GM12878 (cell line): ENCODE results near the gene STARD3. TPM values are rescaled to one million over a fixed set of nuclear protein-coding genes. Genes with fewer than 3 reads are reported as not detected.

Experiments used
- ATAC-seq: fragments of 200-7000 bp; cut with Tn5 transposase; 3 replicates; pipeline ENCODE4 v1.9.1; 2020; ENCODE audit warnings: mild to moderate bottlenecking, moderate library complexity
- BruUV-seq: library from RNA; stranded (reverse); fragments of 400-500 nt; replicated peaks from 2 replicates; lab custom pipeline; 2021; lab: Mats Ljungman, UMichigan
- CTCF ChIA-PET: fragments of 300-600 bp; sonication (Branson Sonifier 250); formaldehyde crosslinking; extraction: SDS; loops from one replicate; lab custom pipeline; 2021; ENCODE audit warnings: inconsistent platforms; lab: Yijun Ruan, JAX
- POLR2A ChIA-PET: fragments of 350-600 bp; formaldehyde crosslinking; extraction: SDS; loops from one replicate; lab custom pipeline; 2021; ENCODE audit warnings: inconsistent platforms; lab: Charles Lee
- RAD21 ChIA-PET: fragments of 300-600 bp; sonication (Branson Sonifier 250); formaldehyde crosslinking; loops from one replicate; lab custom pipeline; 2023; ENCODE audit warnings: antibody characterized with exemption; ENCODE audit not compliant: unreplicated experiment; lab: Charles Lee
- SMC1A ChIA-PET: fragments of 300-600 bp; sonication (Branson Sonifier 250); formaldehyde crosslinking; loops from one replicate; lab custom pipeline; 2023; ENCODE audit not compliant: unreplicated experiment, uncharacterized antibody; lab: Charles Lee
- DNase-seq: peaks from one replicate; pipeline ENCODE4 v3.0.0-alpha.2; 2011; ENCODE audit warnings: low read depth, low spot score
- FAIRE-seq: peaks from 3 replicates; lab custom pipeline; 2011; peaks lifted over from hg19 to GRCh38; lab: Jason Lieb, UNC
- H2AFZ ChIP-seq: 2 replicates; pipeline ENCODE4 v1.6.0; 2011; ENCODE audit warnings: low read depth, low read length, control low read depth; ENCODE audit not compliant: control insufficient read depth
- H3K27ac ChIP-seq: 2 replicates; pipeline ENCODE4 v1.5.1; 2011; ENCODE audit warnings: control low read depth; ENCODE audit not compliant: control insufficient read depth, insufficient read depth
- H3K27me3 ChIP-seq, 2 experiments: replicated peaks in 1 of 2; 2 replicates each; pipeline versions ENCODE4 v1.6.0 to v1.6.1; 2011; ENCODE audit warnings: low read length in 1 of 2; ENCODE audit not compliant: control insufficient read depth in 2 of 2, insufficient read depth in 2 of 2
- H3K36me3 ChIP-seq, 2 experiments: 2 replicates each; pipeline ENCODE4 v1.5.1; 2011; ENCODE audit warnings: low read length in 1 of 2; ENCODE audit not compliant: control insufficient read depth in 2 of 2, insufficient read depth in 2 of 2
- H3K4me1 ChIP-seq: 2 replicates; pipeline ENCODE4 v1.6.1; 2011; ENCODE audit warnings: mild to moderate bottlenecking, low read length, moderate library complexity, mixed read lengths; ENCODE audit not compliant: control insufficient read depth, insufficient read depth
- H3K4me2 ChIP-seq: 2 replicates; pipeline ENCODE4 v1.6.0; 2011; ENCODE audit warnings: control low read depth; ENCODE audit not compliant: control insufficient read depth, insufficient read depth
- H3K4me3 ChIP-seq: fragments of 200-600 bp; sonication (generic); 2 replicates; pipeline ENCODE4 v1.5.1; 2016
- H3K79me2 ChIP-seq: 2 replicates; pipeline ENCODE4 v1.6.0; 2011; ENCODE audit warnings: low read length; ENCODE audit not compliant: control insufficient read depth, insufficient read depth
- H3K9ac ChIP-seq: 2 replicates; pipeline ENCODE4 v1.8.0; 2011; ENCODE audit warnings: low read length, control low read depth, mixed read lengths; ENCODE audit not compliant: control insufficient read depth, insufficient read depth
- H3K9me3 ChIP-seq: replicated peaks from 3 replicates; pipeline ENCODE4 v1.5.1; 2011; ENCODE audit warnings: mild to moderate bottlenecking, low read length; ENCODE audit not compliant: control insufficient read depth, insufficient read depth
- H4K20me1 ChIP-seq: 2 replicates; pipeline ENCODE4 v1.6.0; 2011; ENCODE audit not compliant: control insufficient read depth, insufficient read depth
- FOXM1 ChIP-seq: IDR thresholded peaks from 2 replicates; pipeline ENCODE4 v1.6.1; 2012; ENCODE audit warnings: low read depth, mild to moderate bottlenecking, inconsistent platforms, low read length, moderate library complexity
- GABPA ChIP-seq: IDR thresholded peaks from 2 replicates; pipeline ENCODE4 v1.6.1; 2014; ENCODE audit warnings: antibody characterized with exemption, low read depth, mild to moderate bottlenecking, inconsistent platforms
- IKZF1 ChIP-seq: fragments of 450-650 bp; conservative IDR thresholded peaks from 2 replicates; pipeline ENCODE4 v1.6.1; 2017; ENCODE audit warnings: antibody characterized with exemption, mild to moderate bottlenecking
- IRF4 ChIP-seq: IDR thresholded peaks from 2 replicates; pipeline ENCODE4 v1.6.1; 2011; ENCODE audit warnings: low read depth, low read length
- MEF2A ChIP-seq: IDR thresholded peaks from 2 replicates; pipeline ENCODE4 v1.6.1; 2011; ENCODE audit warnings: low read depth, mild to moderate bottlenecking, low read length, moderate library complexity; ENCODE audit not compliant: insufficient read depth
- MTA2 ChIP-seq: fragments of 450-650 bp; IDR thresholded peaks from 2 replicates; pipeline ENCODE4 v1.6.1; 2016; ENCODE audit warnings: low read depth, mild to moderate bottlenecking, moderate library complexity
- MTA3 ChIP-seq: IDR thresholded peaks from 2 replicates; pipeline ENCODE4 v1.6.1; 2012; ENCODE audit warnings: low read length, inconsistent platforms, borderline replicate concordance
- RBBP5 ChIP-seq: fragments of 200-600 bp; sonication (generic); conservative IDR thresholded peaks from 2 replicates; pipeline ENCODE4 v1.6.1; 2016
- SP1 ChIP-seq: IDR thresholded peaks from one replicate; pipeline ENCODE4 v1.6.1; 2011; ENCODE audit warnings: low read depth, low read length
- TCF3 ChIP-seq: IDR thresholded peaks from 2 replicates; pipeline ENCODE4 v1.6.1; 2012; ENCODE audit warnings: low read depth, mild to moderate bottlenecking, low read length, borderline replicate concordance; ENCODE audit not compliant: insufficient read depth
- TCF7 ChIP-seq: IDR thresholded peaks from 2 replicates; pipeline ENCODE4 v1.6.1; 2014; ENCODE audit warnings: antibody characterized with exemption, borderline replicate concordance
- WGBS: methylation state at CpG from one replicate; pipeline ENCODE4 v1.1.6; 2016; ENCODE audit warnings: low lambda C conversion rate; ENCODE audit not compliant: insufficient replicate concordance, insufficient coverage; ENCODE audit errors: missing lambda C conversion rate; 5-methylcytosine and 5-hydroxymethylcytosine counted together
- in situ Hi-C: fragments of 300-500 bp; cut with MboI; formaldehyde crosslinking; loops from 9 replicates; pipeline ENCODE4 v1.14.3; 2018; ENCODE audit warnings: mixed read lengths
- intact Hi-C: fragments of 100-400 bp; cut with micrococcal nuclease; formaldehyde crosslinking; loops from one replicate; pipeline ENCODE4 v1.14.2; 2022; ENCODE audit not compliant: unreplicated experiment
- polyA plus RNA-seq, 11 experiments: library from polyadenylated mRNA; depleted of rRNA in 4 of 11; unstranded in 6 of 11; stranded (reverse) in 5 of 11; fragments of >200 nt; fragmentation: Nextera tagmentation in 4 of 11; fragmentation: Illumina TruSeq in 1 of 11; extraction: Ambion mirVana in 4 of 11; extraction: Trizol in 1 of 11; gene quantifications; 1 replicate in 1 of 11; 2 replicates in 10 of 11; pipeline versions ENCODE4 v1.2.1 to v1.2.3, GENCODE V29; 2011 to 2016; ENCODE audit warnings: inconsistent platforms in 2 of 11, missing spikeins in 2 of 11, low read depth in 1 of 11
- total RNA-seq, 4 experiments: library from RNA; depleted of rRNA in 3 of 4; stranded (reverse); fragments of >200 nt in 3 of 4; fragmentation: Illumina TruSeq in 1 of 4; extraction: Trizol in 1 of 4; gene quantifications; 2 replicates each; pipeline versions ENCODE4 v1.2.1 to v1.2.3, GENCODE V29; 2013 to 2021
- TF ChIP-seq, protein P1 (sequence below): fragments of 450-650 bp; IDR thresholded peaks from 2 replicates; pipeline ENCODE4 v1.6.1; 2018; ENCODE audit warnings: mild to moderate bottlenecking, low read depth, moderate library complexity; ENCODE audit not compliant: partially characterized antibody
- TF ChIP-seq, protein P2 (sequence below): fragments of 150-350 bp; IDR thresholded peaks from 2 replicates; pipeline ENCODE4 v1.6.1; 2014; ENCODE audit warnings: mild to moderate bottlenecking, low read depth, low read length

STARD3 gene
- total and polyA plus RNA-seq, 10 of the 15 experiments (the other 5 are each of a cell fraction or from before 2014, with no cell fraction given), result 0.08 to 62.7 (median 27.5) TPM

DNA sequence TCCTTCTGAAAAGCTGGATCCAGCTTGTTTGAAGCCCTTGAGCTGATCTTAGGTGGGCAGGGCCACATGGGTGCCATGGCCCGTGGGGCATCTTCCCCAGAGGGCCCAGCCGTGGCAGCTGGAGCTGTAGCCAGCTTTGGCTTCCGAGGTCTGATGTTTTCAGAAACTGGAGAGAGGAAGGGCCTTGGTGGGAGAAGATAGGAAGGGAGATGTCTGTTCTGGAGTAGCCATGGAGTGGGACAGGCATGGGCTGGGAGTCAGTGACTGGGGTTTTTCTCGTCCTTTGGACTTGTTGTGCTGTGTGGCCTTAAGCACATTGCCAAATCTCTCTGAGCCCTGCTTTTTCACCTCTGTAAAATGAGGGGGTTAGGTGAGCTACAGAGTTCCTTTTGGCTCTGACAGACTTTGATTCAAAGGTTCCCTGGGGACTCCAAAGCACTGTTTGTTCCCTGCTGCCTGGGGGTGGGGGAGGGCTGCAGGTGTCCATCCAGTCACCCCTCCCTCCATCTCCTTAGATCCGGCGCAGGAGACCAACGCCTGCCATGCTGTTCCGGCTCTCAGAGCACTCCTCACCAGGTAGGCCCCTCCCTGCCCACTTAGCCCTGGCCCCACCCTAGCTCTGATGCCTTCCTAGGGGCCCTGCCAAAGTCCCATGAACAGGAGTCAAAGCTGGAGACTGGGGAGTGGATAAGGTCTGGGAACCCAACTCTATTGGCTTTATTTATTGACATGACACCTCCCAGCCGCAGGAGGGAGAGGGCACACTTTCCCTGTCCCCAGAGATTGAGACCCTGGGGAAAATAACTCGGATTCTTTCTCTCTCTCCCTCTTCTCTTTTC, 8.1 kb upstream of the STARD3 start:
- intact Hi-C loops, result no loop called here
- no TSS peak for BruUV-seq

DNA sequence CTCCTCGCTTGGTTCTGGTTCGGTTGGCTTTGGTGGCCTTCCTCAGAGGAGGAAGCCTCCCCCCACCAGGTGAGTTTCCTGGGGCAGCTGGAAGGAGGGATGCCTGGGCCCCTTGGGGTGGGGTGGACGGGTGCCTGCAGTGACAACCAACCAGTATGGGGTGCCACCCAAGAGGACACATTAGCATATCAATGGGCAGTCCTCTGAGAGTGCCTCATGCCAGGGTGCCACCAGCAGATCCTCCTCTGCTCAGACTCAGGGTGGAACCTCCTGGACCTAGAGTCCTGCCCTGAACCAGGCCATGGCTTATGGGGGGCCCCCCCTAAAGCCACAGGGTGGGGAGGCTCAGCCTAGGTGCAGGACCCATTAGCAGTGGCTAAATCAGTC, 7.5 kb upstream of the STARD3 start:
- CTCF ChIA-PET, result interaction anchor here (1.0 to 15.5 kb wide), 4 partner anchors 8 to 346 kb away, joined by 4 to 225 read pairs (median 5); no protein-coding TSS in a partner anchor
- POLR2A ChIA-PET, result no interaction called here
- 20% methylated on average over 3 of the region's 3 CpGs for WGBS

More for the DNA sequence above, 8.1 kb upstream of the STARD3 start:
- WGBS, result 56% methylated on average over 10 of the region's 10 CpGs
- TF ChIP-seq MTA3, result no peak
- no peak for TF ChIP-seq SP1
- TF ChIP-seq IRF4, result no peak
- TF ChIP-seq RBBP5, result no peak
- TF ChIP-seq GABPA, result no peak
- TF ChIP-seq IKZF1, result no peak
- no peak for TF ChIP-seq TCF3
- Histone ChIP-seq H3K36me3 (no peaks in the 10 kb centered on the region), H3K9ac (no peak overlapping the region), H4K20me1 (no peaks in the 10 kb centered on the region), H3K4me1 (no peaks in the 10 kb centered on the region), H3K27me3 (peaks cover 7 to 8% of the 10 kb centered on the region in 2 experiments), H3K4me2 (no peak overlapping the region), H3K79me2 (no peaks in the 10 kb centered on the region), H3K9me3 (no peaks in the 10 kb centered on the region), H3K4me3 (no peak overlapping the region), H2AFZ (no peak overlapping the region), H3K27ac (no peak overlapping the region)
- ATAC-seq (no peak), FAIRE-seq (no peak), DNase-seq (no peak)
- in situ Hi-C loops, result no loop called here
- ChIA-PET SMC1A (no interaction called here), POLR2A (no interaction called here), CTCF (interaction anchor here (0.5 to 2.0 kb wide), 7 partner anchors 19 to 347 kb away, joined by 3 to 9 read pairs (median 4); no protein-coding TSS in a partner anchor), RAD21 (interaction anchor here (0.7 kb wide), 1 partner anchor 124 kb away, joined by 3 read pairs; no protein-coding TSS in a partner anchor)

More for the DNA sequence above, 7.5 kb upstream of the STARD3 start:
- no peaks in the 10 kb centered on the region for H3K36me3 ChIP-seq
- ATAC-seq (no peak), DNase-seq (no peak), FAIRE-seq (no peak)
- intact Hi-C loops (no loop called here), in situ Hi-C loops (no loop called here)
- H3K4me1 ChIP-seq, result no peaks in the 10 kb centered on the region
- H3K79me2 ChIP-seq, result no peaks in the 10 kb centered on the region
- H3K27me3 ChIP-seq, result peaks cover 7 to 8% of the 10 kb centered on the region in 2 experiments
- no TSS peak for BruUV-seq
- SMC1A ChIA-PET, result no interaction called here
- no peak overlapping the region for H3K4me2 ChIP-seq
- no peaks in the 10 kb centered on the region for H3K9me3 ChIP-seq
- no peak overlapping the region for H3K9ac ChIP-seq
- no peaks in the 10 kb centered on the region for H4K20me1 ChIP-seq
- no peak overlapping the region for H3K4me3 ChIP-seq
- no peak overlapping the region for H2AFZ ChIP-seq
- TF ChIP-seq MEF2A, result no peak
- no peak for TF ChIP-seq TCF7
- TF ChIP-seq MTA2, result no peak
- TF ChIP-seq FOXM1, result no peak
- TF ChIP-seq, protein P1, sequence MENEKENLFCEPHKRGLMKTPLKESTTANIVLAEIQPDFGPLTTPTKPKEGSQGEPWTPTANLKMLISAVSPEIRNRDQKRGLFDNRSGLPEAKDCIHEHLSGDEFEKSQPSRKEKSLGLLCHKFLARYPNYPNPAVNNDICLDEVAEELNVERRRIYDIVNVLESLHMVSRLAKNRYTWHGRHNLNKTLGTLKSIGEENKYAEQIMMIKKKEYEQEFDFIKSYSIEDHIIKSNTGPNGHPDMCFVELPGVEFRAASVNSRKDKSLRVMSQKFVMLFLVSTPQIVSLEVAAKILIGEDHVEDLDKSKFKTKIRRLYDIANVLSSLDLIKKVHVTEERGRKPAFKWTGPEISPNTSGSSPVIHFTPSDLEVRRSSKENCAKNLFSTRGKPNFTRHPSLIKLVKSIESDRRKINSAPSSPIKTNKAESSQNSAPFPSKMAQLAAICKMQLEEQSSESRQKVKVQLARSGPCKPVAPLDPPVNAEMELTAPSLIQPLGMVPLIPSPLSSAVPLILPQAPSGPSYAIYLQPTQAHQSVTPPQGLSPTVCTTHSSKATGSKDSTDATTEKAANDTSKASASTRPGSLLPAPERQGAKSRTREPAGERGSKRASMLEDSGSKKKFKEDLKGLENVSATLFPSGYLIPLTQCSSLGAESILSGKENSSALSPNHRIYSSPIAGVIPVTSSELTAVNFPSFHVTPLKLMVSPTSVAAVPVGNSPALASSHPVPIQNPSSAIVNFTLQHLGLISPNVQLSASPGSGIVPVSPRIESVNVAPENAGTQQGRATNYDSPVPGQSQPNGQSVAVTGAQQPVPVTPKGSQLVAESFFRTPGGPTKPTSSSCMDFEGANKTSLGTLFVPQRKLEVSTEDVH, result no peak
- TF ChIP-seq, protein P2, sequence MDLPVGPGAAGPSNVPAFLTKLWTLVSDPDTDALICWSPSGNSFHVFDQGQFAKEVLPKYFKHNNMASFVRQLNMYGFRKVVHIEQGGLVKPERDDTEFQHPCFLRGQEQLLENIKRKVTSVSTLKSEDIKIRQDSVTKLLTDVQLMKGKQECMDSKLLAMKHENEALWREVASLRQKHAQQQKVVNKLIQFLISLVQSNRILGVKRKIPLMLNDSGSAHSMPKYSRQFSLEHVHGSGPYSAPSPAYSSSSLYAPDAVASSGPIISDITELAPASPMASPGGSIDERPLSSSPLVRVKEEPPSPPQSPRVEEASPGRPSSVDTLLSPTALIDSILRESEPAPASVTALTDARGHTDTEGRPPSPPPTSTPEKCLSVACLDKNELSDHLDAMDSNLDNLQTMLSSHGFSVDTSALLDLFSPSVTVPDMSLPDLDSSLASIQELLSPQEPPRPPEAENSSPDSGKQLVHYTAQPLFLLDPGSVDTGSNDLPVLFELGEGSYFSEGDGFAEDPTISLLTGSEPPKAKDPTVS, result no peak
- H3K27ac ChIP-seq, result no peak overlapping the region
- RAD21 ChIA-PET, result no interaction called here
